Measurements from ENCODE around the gene RGP1. TPM values are rescaled to one million over a fixed set of nuclear protein-coding genes. Genes with fewer than 3 reads are reported as not detected.

The RGP1 gene
- polyA plus RNA-seq, 1 donor (not counting 4 experiments of a cell fraction or from before 2014, with no cell fraction given) = 18.3 TPM

- dilution Hi-C loops (cut with MboI; ENCODE audit: extremely low pct_ligation_motif_present, low sequenced_read_pairs) = no loop called here
- Histone ChIP-seq H3K4me2 (ENCODE audit: control insufficient read depth, extremely low read depth, insufficient read depth, low read depth, low read length) (no peak overlapping the region), H3K4me3 (ENCODE audit: control insufficient read depth in 2 of 3, extremely low read depth in 1 of 3, insufficient read depth in 2 of 3, low read depth in 1 of 3, low read length in 3 of 3) (no peak overlapping the region), H3K36me3 (ENCODE audit: control insufficient read depth in 2 of 2, extremely low read depth in 1 of 2, insufficient read depth in 2 of 2, low read length in 2 of 2) (no peaks in the 10 kb centered on the region), H3K4me1 (ENCODE audit: control insufficient read depth, extremely low read depth, insufficient read depth, low read length) (no peaks in the 10 kb centered on the region), H3K27ac (ENCODE audit: control insufficient read depth, insufficient read depth, low read length) (no peak overlapping the region), H3K9me3 (ENCODE audit: control insufficient read depth, low read depth, low read length) (no peaks in the 10 kb centered on the region), H3K27me3 (ENCODE audit: control insufficient read depth, extremely low read depth, insufficient read depth, low read length) (no peaks in the 10 kb centered on the region), H3K79me2 (ENCODE audit: control insufficient read depth, insufficient read depth, low read length) (peaks cover 1% of the 10 kb centered on the region), H4K20me1 (ENCODE audit: control insufficient read depth, extremely low read depth, insufficient read depth, low read length) (no peaks in the 10 kb centered on the region), H3K9ac (ENCODE audit: control insufficient read depth, extremely low read depth, insufficient read depth, low read length) (no peak overlapping the region), H2AFZ (ENCODE audit: control insufficient read depth, low read length) (no peak overlapping the region), H3K9me1 (ENCODE audit: control insufficient read depth, extremely low read depth, insufficient read depth, low read length) (no peaks in the 10 kb centered on the region)
- FAIRE-seq (no peak), DNase-seq (ENCODE audit: low read depth, low spot score) (no peak)
- TF ChIP-seq EZH2 (IDR thresholded peaks at IDR 0.05; ENCODE audit: low read length) (no peak), CTCF (optimal IDR thresholded peaks at IDR 0.05 in 1 of 3, IDR thresholded peaks at IDR 0.05 in 1 of 3, conservative IDR thresholded peaks at IDR 0.05 in 1 of 3; ENCODE audit: extremely low read depth in 1 of 3, insufficient read depth in 2 of 3, low read length in 3 of 3) (no peak)
These were observed 14.1 kb downstream of the RGP1 start for GRCh38 chr9:35763181-35763580.

GRCh38 chr9:35763803-35764202 lies 14.7 kb downstream of the RGP1 start:
- Histone ChIP-seq H3K9ac (ENCODE audit: control insufficient read depth, extremely low read depth, insufficient read depth, low read length) (no peak overlapping the region), H3K9me3 (ENCODE audit: control insufficient read depth, low read depth, low read length) (no peaks in the 10 kb centered on the region), H4K20me1 (ENCODE audit: control insufficient read depth, extremely low read depth, insufficient read depth, low read length) (no peaks in the 10 kb centered on the region), H3K27me3 (ENCODE audit: control insufficient read depth, extremely low read depth, insufficient read depth, low read length) (no peaks in the 10 kb centered on the region), H3K79me2 (ENCODE audit: control insufficient read depth, insufficient read depth, low read length) (peaks cover 1% of the 10 kb centered on the region), H3K4me1 (ENCODE audit: control insufficient read depth, extremely low read depth, insufficient read depth, low read length) (no peaks in the 10 kb centered on the region), H3K4me2 (ENCODE audit: control insufficient read depth, extremely low read depth, insufficient read depth, low read depth, low read length) (no peak overlapping the region), H3K36me3 (ENCODE audit: control insufficient read depth in 2 of 2, extremely low read depth in 1 of 2, insufficient read depth in 2 of 2, low read length in 2 of 2) (no peaks in the 10 kb centered on the region), H3K27ac (ENCODE audit: control insufficient read depth, insufficient read depth, low read length) (no peak overlapping the region), H2AFZ (ENCODE audit: control insufficient read depth, low read length) (no peak overlapping the region), H3K4me3 (ENCODE audit: control insufficient read depth in 2 of 3, extremely low read depth in 1 of 3, insufficient read depth in 2 of 3, low read depth in 1 of 3, low read length in 3 of 3) (no peak overlapping the region), H3K9me1 (ENCODE audit: control insufficient read depth, extremely low read depth, insufficient read depth, low read length) (no peaks in the 10 kb centered on the region)
- FAIRE-seq (no peak), DNase-seq (ENCODE audit: low read depth, low spot score) (no peak)
- no peak for TF ChIP-seq CTCF (optimal IDR thresholded peaks at IDR 0.05 in 1 of 3, IDR thresholded peaks at IDR 0.05 in 1 of 3, conservative IDR thresholded peaks at IDR 0.05 in 1 of 3; ENCODE audit: extremely low read depth in 1 of 3, insufficient read depth in 2 of 3, low read length in 3 of 3)
- dilution Hi-C loops (cut with MboI; ENCODE audit: extremely low pct_ligation_motif_present, low sequenced_read_pairs) = no loop called here

Data from keratinocyte (primary cell).